NCI-H446 treated with DMSO at 0.1 percent for 48 hours (cell line): ENCODE measurements around the gene OR2T33.
"Not testable (repeated sequence)": the region's sequence is repeated elsewhere in the genome, so short reads cannot be mapped to it uniquely, and the experiment has no call there.

Experiments used
- DNase-seq: peaks from one replicate; lab custom pipeline; 2025; lab: John Stamatoyannopoulos, UW

OR2T33 gene, protein sequence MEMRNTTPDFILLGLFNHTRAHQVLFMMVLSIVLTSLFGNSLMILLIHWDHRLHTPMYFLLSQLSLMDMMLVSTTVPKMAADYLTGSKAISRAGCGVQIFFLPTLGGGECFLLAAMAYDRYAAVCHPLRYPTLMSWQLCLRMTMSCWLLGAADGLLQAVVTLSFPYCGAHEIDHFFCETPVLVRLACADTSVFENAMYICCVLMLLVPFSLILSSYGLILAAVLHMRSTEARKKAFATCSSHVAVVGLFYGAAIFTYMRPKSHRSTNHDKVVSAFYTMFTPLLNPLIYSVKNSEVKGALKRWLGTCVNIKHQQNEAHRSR

DNA sequence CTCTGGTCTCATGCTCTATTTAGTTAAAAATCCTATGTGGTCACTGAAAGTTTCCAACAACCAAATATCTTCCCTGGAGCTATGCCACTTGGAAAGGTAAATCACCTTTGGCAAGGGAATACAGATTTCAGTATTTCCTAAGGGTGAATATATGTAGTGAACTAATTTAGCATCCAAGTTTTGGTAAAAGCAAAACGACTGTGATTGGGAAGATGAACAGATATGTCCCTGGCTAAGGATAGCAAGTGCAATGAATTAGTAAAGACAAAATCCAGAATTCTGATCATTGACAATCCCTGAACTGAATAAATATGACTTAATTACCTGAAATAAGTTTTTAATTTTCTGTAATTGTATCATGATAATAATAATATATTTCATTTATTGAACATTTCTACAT lies at the start of gene OR2T33:
OR2T33 (minus strand) TSS at position 101 of the 400 bp plus-strand sequence. CDS start 4,162 bp downstream, outside the sequence.
- DNase-seq: no peak

DNA sequence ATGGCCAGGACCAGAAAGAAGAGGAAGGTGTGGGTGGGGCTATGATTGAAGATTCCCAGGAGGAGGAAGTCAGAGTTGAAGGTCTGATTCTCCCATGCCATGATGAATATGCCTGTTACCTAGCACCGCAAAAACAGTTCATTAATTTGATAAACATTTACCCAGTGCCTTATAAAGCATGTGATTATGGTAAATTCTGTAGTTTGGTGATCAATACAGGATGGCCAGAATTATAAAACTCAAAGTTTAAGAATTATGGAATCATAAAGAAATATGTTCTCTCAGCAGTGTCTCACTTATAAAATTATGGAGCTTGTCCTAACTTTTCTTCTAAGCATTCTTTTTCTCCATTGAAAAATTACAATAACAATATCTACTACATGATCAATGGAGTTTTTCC lies 46.7 kb upstream of the OR2T33 start, which contains the start of gene OR2M7:
OR2M7 (minus strand) TSS at position 101 of the 400 bp plus-strand sequence; CDS start at position 101, 0 bp downstream.
- DNase-seq: no peak

DNA sequence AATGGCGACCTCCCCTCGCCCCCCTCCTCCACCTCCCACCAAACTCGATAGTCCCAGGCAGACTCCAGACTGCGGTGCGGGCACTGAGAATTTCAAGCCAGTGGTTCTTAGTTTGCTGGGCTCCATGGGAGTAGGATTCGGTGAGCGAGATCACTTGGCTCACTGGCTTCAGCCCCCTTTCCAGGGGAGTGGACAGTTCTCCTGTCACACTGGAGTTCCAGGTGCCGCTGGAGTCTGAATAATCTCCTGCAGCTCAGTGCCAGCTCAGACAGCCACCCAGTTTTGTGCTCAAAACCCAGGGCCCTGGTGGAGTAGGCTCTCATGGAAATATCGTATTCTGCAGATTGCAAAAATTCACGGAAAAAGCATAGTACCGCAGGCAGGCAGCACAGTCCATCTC lies 39.0 kb upstream of the OR2T33 start:
- no peak for DNase-seq

DNA sequence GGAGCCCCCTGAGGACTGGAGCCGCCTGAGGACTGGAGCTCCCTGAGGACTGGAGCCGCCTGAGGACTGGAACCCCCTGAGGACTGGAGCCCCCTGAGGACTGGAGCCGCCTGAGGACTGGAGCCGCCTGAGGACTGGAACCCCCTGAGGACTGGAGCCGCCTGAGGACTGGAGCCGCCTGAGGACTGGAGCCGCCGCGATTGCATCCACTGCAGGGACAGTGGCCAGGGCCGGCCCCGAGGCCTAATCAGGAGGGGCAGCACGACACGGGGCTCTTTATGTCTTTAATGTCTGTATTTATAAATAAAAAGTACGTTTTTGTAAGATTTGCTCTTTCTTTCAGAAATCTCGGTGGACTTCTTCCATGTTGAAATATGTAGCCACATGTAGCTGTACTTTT lies 29.0 kb upstream of the OR2T33 start:
- DNase-seq: not testable (repeated sequence)

DNA sequence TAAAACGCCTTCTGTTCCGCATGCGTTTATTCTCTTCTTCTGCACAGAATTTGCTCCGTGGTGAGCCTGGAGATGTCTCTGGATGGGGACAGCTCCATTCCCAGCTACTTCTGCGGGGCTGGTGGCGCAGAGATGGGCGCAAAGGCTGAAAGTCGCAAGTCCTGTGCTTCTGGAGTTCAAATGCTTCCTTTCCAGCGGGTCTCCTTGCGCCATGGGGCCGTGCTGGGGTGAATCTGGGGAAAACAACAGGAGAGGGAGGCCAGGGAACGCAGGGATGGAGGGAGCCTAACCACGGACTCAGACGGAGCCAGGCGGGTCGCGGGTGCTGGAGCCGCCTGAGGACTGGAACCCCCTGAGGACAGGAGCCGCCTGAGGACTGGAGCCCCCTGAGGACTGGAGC lies 28.3 kb upstream of the OR2T33 start:
- DNase-seq: no peak

DNA sequence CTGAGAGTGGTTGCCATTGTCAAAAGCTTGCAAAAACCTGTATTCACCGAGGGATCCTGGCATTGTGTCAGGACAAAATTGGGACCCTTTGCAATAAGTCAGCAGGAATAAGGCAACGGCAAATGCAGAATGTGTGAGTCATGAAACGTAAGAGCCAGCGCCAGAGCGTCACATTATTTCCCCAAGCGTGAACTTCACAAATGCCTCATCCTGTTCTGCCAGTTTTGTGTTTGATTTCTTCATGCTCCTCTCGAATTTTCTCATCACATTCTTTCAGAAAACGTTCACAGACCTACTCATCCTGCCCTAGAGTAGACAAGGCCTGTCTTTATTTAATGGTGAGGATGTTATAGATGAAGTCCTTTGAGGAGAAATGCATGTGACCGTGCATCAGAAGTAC lies 27.9 kb upstream of the OR2T33 start:
- not testable (repeated sequence) for DNase-seq

DNA sequence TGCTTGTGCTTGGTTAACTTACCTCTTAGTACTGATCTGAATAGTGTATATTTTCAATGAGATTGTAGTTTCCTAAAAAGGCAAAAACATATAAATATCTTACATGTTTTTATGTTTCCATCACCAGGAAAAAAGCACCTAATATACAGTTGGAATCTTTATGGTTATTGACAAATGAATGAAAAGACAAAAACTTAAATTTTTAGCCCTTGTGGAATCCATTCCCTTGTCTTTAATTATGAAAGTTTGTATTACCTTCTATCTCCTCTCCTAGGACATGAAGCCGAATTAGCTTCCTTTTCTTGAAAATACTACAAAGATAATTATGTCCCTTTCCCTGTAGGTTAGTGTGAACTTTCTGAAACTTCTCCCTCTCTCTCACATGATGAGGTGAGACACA lies 25.5 kb upstream of the OR2T33 start, which contains the start of gene OR2T12:
OR2T12 (minus strand) TSS at position 101 of the 400 bp plus-strand sequence. CDS start 7,846 bp downstream, outside the sequence.
- DNase-seq: no peak

DNA sequence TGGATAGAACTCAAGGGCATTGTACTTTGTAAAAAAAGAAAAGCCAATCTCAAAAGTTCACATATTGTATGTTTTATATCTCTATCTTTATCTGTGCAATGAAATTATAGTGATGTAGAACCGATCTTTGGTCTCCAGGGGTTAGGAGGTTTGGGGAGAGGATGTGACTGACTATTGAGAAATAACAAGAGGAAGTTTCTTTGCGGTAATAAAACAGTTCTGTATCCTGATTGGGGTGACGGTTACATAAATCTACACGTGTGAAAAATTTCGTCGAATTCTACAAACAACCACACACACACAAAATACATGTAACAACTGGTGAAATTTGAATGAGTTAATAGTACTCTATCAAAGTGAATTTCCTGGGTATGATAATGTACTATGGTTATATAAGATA lies 10.6 kb upstream of the OR2T33 start:
- no peak for DNase-seq

DNA sequence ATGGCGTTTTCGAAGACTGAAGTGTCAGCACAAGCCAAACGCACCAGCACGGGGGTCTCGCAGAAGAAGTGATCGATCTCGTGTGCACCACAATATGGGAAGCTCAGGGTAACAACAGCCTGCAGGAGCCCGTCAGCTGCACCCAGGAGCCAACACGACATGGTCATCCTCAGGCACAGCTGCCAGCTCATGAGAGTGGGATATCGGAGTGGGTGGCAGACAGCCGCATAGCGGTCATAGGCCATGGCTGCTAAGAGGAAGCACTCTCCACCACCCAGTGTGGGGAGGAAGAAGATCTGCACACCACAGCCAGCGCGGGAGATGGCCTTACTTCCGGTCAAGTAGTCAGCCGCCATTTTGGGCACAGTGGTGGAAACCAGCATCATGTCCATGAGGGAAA lies 4.6 kb downstream of the OR2T33 start:
- not testable (repeated sequence) for DNase-seq

DNA sequence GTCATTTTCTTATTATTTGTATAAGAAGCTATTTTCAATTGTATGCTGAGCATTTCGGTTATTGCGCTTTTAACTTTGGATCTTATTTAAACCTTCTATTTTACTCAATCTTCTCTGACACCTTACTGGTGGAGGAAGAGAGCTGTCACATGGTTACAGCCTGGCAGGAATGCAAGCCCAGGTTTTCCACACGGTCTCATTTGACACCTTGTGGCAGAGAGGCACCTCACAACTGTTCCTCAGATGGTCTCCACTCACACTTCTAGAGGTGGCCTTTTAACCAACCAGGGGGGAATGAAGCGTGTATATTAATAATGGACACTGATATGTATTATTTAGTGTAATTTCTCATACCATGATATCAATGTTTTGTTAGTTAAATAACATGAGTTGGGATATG lies 9.6 kb downstream of the OR2T33 start:
- DNase-seq: no peak

DNA sequence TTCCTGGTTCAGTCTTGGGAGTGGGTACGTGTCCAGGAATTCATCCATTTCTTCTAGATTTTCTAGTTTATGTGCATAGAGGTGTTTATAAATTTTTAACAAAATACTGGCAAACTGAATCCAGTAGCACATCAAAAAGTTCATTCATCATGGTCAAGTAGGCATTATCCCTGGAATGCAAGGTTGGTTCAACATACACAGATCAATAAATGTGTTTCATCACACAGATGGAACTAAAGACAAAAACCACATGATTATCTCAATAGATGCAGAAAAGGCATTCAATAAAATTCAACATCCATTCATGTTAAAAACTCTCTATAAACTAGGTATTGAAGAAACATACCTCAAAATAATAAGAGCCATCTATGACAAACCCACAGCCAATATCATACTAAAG lies 18.5 kb downstream of the OR2T33 start:
- DNase-seq: not testable (repeated sequence)

DNA sequence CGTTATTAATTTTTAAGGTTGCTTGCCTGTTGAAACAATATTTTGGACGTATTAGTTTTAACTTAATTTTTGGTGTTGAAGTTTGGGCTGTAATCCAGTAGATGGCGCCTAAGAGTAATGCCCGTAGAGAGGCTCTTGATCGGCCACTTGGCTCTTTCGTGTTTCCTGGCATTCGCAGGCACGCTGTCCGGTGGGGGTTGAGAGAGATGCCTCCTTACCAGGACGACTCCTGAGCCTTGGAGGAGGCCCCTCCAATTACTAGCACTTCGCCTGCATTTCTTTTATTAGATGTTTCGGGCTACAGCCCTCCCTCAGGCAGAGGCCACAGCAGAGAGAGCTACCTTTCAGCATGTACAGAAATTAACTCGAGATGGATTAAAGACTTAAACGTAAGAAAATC lies 34.6 kb downstream of the OR2T33 start:
- DNase-seq: no peak

DNA sequence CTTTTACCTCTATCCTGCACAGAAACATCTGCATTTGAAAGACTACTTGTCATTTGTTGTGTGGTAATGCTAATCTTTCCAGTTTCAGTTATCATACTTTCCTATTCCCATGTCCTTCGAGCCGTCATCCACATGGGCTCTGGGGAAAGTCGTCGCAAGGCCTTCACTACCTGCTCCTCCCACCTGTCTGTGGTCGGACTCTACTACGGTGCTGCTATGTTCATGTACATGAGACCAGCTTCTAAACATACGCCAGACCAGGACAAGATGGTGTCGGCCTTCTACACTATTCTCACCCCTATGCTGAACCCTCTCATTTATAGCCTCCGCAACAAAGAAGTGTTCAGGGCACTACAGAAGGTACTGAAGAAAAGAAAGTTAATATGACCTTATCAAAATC lies 38.3 kb downstream of the OR2T33 start:
- DNase-seq: no peak

DNA sequence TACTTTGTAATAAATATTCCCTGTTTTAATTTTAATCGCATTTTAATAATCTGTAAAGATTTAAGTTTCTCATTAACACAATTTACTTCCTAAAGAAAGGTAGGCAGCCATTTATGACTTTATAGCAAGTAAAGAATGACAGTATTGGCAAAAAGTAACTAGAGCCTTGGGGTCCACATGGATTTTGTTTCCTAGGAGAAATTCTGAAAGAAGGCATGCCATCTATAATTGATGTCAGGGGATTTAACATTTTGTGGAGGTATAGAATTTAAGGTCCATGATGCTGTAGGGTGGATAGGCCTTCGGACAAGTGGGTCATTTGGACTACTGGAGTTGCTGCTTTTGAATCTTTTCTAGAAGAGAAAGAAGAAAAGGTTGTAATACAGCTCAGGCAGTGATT lies 46.7 kb downstream of the OR2T33 start, which contains the start of gene OR2M4:
OR2M4 (plus strand) TSS at position 301 of the 400 bp plus-strand sequence. CDS start 7,512 bp downstream, outside the sequence.
- DNase-seq: no peak

DNA sequence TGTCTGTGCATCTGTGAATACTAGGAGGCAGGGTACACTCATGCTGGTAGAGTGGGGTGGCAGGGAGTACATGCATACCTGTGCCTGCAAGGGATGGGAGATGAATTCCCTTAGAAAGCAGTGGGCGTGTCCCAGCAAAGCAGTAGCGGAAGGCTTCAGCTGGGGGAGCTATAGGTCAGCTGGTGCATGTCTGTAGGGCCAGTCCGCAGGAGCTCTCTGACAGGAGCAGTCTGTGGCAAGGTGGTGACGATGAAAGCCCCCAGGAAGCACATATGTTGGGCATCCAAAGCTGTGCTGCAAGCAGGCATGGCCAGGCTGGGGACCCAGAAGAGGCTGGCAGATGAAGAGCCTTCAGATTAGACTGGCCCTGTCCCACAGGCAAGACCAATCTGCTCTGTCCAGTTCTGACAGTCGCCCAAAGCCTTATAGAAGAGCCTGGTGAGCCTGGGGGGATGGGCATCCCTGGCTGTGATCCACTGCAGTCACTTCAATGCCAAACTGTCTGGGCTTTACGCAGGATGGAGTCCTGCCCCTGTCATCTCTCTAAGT lies 48.3 kb downstream of the OR2T33 start:
- DNase-seq: no peak

DNA sequence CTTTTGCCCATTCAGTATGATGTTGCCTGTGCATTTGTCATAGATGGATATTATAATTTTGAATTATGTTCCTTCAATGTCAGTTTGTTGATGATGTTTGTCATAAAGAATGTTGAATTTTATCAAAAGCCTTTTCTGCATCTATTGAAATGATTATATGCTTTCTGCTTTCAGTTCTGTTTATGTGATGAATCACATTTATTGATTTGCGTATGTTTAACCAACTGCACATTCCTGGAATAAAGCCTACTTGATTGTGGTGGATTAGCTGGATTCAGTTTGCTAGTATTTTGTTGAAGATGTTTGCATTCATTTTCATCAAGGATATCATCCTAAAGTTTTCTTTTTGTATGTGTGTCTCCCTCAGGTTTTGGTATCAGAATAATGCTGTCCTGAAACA lies 52.2 kb downstream of the OR2T33 start:
- DNase-seq: no peak
